ENCODE measurements around the gene NUTF2.
"Not testable (repeated sequence)": the region's sequence is repeated elsewhere in the genome, so short reads cannot be mapped to it uniquely, and the experiment has no call there.

Gene NUTF2

GRCh38 chr16:67902831-67903230 is 56.1 kb downstream of the NUTF2 start:
- Histone ChIP-seq H3K9me3 (ENCODE audit: control insufficient read depth, low read length) (no peaks in the 10 kb centered on the region), H3K36me3 (ENCODE audit: control insufficient read depth, insufficient read depth, low read length) (no peaks in the 10 kb centered on the region), H3K9ac (ENCODE audit: low read length) (no peak overlapping the region), H3K4me1 (ENCODE audit: control insufficient read depth, insufficient read depth, low read length) (peaks cover 3% of the 10 kb centered on the region), H3K4me3 (ENCODE audit: low read length) (no peak overlapping the region), H3K27me3 (ENCODE audit: control insufficient read depth, insufficient read depth, low read length) (no peaks in the 10 kb centered on the region)

DNA sequence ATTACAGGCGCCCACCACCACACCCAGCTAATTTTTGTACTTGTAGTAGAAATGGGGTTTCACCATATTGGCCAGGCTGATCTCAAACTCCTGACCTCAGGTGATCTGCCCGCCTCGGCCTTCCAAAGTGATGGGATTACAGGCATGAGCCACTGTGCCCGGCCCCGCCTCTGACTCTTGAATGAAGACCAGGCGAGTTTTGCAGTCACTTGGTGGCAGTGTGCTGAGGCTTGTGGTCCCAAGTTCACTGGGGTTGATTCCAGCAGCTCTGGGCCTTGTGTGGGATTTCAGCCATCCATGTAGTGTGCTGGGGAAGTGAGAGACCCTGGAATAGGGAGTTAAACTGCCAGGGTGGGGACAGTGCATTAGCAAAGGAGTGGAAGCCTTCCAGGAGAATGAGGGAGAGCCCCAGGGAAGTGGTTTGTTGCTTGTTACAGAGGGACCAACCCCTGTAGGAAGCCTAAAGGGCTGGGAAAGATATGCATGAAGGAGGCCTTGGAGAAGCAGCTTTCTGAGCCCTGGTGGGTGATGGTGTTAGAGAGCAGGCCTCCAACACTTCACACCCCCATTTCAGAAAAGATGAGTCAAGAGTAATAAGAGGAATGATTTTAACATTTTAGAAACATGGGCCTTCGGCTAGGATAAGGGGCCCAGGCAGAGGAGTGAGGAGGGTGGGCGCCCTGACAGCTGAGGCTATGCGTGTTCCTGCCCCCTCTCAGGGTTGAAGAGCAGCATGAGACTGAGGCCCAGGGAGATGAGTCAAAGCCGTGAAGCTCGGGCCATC is 60.9 kb downstream of the NUTF2 start:
- no peaks in the 10 kb centered on the region for H3K27me3 ChIP-seq (ENCODE audit: control insufficient read depth, insufficient read depth, low read length)
- no peak overlapping the region for H3K9ac ChIP-seq (ENCODE audit: low read length)
- H3K4me1 ChIP-seq (ENCODE audit: control insufficient read depth, insufficient read depth, low read length) = no peaks in the 10 kb centered on the region
- H3K4me3 ChIP-seq (ENCODE audit: low read length) = no peak overlapping the region
- no peaks in the 10 kb centered on the region for H3K9me3 ChIP-seq (ENCODE audit: control insufficient read depth, low read length)
- H3K36me3 ChIP-seq (ENCODE audit: control insufficient read depth, insufficient read depth, low read length) = peaks cover 6% of the 10 kb centered on the region

DNA sequence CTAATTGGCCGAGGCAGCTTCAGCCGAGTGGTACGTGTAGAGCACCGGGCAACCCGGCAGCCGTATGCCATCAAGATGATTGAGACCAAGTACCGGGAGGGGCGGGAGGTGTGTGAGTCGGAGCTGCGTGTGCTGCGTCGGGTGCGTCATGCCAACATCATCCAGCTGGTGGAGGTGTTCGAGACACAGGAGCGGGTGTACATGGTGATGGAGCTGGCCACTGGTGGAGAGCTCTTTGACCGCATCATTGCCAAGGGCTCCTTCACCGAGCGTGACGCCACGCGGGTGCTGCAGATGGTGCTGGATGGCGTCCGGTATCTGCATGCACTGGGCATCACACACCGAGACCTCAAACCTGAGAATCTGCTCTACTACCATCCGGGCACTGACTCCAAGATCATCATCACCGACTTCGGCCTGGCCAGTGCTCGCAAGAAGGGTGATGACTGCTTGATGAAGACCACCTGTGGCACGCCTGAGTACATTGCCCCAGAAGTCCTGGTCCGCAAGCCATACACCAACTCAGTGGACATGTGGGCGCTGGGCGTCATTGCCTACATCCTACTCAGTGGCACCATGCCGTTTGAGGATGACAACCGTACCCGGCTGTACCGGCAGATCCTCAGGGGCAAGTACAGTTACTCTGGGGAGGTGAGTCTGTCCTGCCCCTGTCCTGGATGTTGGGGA is 62.5 kb downstream of the NUTF2 start:
- Histone ChIP-seq H3K27me3 (ENCODE audit: control insufficient read depth, insufficient read depth, low read length) (no peaks in the 10 kb centered on the region), H3K4me1 (ENCODE audit: control insufficient read depth, insufficient read depth, low read length) (no peaks in the 10 kb centered on the region), H3K36me3 (ENCODE audit: control insufficient read depth, insufficient read depth, low read length) (peaks cover 6% of the 10 kb centered on the region), H3K9ac (ENCODE audit: low read length) (no peak overlapping the region), H3K9me3 (ENCODE audit: control insufficient read depth, low read length) (no peaks in the 10 kb centered on the region), H3K4me3 (ENCODE audit: low read length) (no peak overlapping the region)

DNA sequence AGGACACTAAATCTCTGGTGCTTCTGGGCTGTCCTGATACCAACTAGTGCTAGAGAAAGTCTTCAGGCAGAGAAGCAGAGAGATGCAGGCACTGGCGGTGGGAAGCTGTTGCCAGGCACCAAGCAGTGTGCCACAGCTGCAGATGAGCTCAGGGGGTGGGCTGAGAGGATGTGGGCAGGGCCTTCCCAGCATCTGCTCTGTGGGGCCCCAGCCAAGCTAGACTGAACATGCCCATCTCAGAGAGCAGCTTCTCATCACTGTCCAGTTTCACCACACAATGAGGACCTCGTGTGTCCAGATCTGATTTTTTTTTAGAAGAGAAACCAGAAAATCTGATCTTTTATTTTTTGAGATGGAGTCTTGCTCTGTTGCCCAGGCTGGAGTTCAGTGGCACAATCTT is 63.4 kb downstream of the NUTF2 start:
- no peaks in the 10 kb centered on the region for H3K27me3 ChIP-seq (ENCODE audit: control insufficient read depth, insufficient read depth, low read length)
- H3K4me3 ChIP-seq (ENCODE audit: low read length) = no peak overlapping the region
- H3K9ac ChIP-seq (ENCODE audit: low read length) = no peak overlapping the region
- no peaks in the 10 kb centered on the region for H3K9me3 ChIP-seq (ENCODE audit: control insufficient read depth, low read length)
- H3K4me1 ChIP-seq (ENCODE audit: control insufficient read depth, insufficient read depth, low read length) = no peaks in the 10 kb centered on the region
- peaks cover 6% of the 10 kb centered on the region for H3K36me3 ChIP-seq (ENCODE audit: control insufficient read depth, insufficient read depth, low read length)

- Histone ChIP-seq H3K27me3 (ENCODE audit: control insufficient read depth, insufficient read depth, low read length) (no peaks in the 10 kb centered on the region), H3K4me1 (ENCODE audit: control insufficient read depth, insufficient read depth, low read length) (peaks cover 20% of the 10 kb centered on the region), H3K9ac (ENCODE audit: low read length) (no peak overlapping the region), H3K9me3 (ENCODE audit: control insufficient read depth, low read length) (no peaks in the 10 kb centered on the region), H3K4me3 (ENCODE audit: low read length) (no peak overlapping the region), H3K36me3 (ENCODE audit: control insufficient read depth, insufficient read depth, low read length) (peaks cover 16% of the 10 kb centered on the region)
Observed at GRCh38 chr16:67914758-67915495, 68.2 kb downstream of the NUTF2 start.

DNA sequence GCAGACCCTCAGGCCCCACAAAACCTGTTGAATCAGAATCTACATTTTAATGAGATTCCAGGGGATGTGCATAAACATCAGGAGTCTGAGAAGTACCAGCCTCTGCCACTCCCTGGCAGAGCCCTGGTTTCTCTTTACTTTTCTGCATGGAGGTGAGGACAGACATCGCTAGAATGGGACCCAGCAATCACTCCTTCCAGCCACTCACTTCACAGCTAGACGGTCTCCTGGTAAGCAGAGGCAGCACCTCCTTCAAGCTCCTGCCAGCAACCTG is 68.7 kb downstream of the NUTF2 start:
- Histone ChIP-seq H3K36me3 (ENCODE audit: control insufficient read depth, insufficient read depth, low read length) (peaks cover 16% of the 10 kb centered on the region), H3K4me1 (ENCODE audit: control insufficient read depth, insufficient read depth, low read length) (peaks cover 20% of the 10 kb centered on the region)
- not testable (repeated sequence) for H3K27me3 ChIP-seq (ENCODE audit: control insufficient read depth, insufficient read depth, low read length); H3K9ac ChIP-seq (ENCODE audit: low read length); H3K4me3 ChIP-seq (ENCODE audit: low read length); H3K9me3 ChIP-seq (ENCODE audit: control insufficient read depth, low read length)

DNA sequence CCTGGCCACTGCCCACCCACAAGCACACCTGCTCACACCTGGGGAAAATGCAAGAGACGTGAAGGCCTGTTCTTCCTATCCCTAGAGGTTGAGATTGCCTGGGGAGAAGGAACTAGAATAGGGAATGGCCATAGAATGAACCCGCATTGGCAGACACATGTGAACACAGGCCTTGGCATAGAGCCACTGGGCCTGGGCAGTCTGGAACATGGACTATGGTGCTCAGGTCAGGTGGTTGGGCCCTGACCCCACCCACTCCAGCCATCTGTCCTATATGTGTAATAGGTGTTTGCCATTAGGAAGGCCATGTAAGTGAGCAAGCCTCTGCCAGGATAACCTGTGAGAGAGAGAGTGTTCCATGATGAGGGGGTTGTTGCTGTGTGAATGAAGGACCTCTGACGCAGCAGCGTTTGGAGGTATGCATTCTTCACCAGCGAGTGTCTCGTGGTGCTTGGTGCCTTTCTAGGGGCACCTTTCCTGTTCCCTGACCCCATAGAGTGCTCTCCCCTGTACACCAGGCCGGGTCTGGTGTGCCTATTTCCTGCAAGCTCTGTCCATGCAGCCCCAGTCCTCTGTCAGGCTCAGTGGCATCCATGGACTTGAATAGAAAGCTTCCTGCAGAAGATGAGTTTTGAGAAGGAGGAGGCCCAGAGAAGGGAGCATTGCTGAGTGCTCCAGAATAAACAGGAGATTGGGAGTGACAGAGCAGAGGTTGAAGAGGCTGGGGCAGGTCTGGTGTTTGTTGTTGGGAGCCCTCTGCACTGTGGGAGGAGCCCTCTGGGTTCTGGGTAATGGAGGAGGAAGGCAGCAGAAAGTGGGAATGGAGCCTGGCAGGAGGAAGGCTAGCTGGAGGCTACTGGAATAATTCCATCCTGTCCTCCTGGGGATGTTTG is 69.3 kb downstream of the NUTF2 start:
- Histone ChIP-seq H3K9me3 (ENCODE audit: control insufficient read depth, low read length) (no peaks in the 10 kb centered on the region), H3K9ac (ENCODE audit: low read length) (no peak overlapping the region), H3K36me3 (ENCODE audit: control insufficient read depth, insufficient read depth, low read length) (peaks cover 10% of the 10 kb centered on the region), H3K4me1 (ENCODE audit: control insufficient read depth, insufficient read depth, low read length) (peaks cover 20% of the 10 kb centered on the region), H3K27me3 (ENCODE audit: control insufficient read depth, insufficient read depth, low read length) (no peaks in the 10 kb centered on the region), H3K4me3 (ENCODE audit: low read length) (no peak overlapping the region)

GRCh38 chr16:67917140-67917851 is 70.6 kb downstream of the NUTF2 start:
- Histone ChIP-seq H3K9me3 (ENCODE audit: control insufficient read depth, low read length) (no peaks in the 10 kb centered on the region), H3K9ac (ENCODE audit: low read length) (no peak overlapping the region), H3K4me1 (ENCODE audit: control insufficient read depth, insufficient read depth, low read length) (peaks cover 20% of the 10 kb centered on the region), H3K27me3 (ENCODE audit: control insufficient read depth, insufficient read depth, low read length) (no peaks in the 10 kb centered on the region), H3K4me3 (ENCODE audit: low read length) (no peak overlapping the region), H3K36me3 (ENCODE audit: control insufficient read depth, insufficient read depth, low read length) (peaks cover 10% of the 10 kb centered on the region)

DNA sequence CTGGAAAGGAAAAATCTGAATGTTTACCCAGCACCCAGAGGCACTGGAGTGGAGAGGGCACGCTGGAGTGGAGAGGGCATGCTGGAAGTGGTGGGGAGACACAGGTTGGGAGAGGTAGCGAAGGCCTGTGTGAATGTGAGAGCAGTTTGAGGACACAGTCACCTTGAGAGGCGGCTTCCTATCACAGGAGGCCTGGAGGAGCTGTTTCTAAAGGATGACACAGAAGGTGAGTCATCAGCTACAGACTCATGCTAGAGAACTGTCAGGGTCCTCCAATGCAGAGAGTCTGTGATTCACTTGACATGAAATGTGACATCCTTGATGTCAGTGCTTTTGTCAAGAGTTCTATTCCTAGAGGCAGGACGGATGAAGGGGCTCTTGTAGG is 71.1 kb downstream of the NUTF2 start:
- Histone ChIP-seq H3K4me3 (ENCODE audit: low read length) (no peak overlapping the region), H3K27me3 (ENCODE audit: control insufficient read depth, insufficient read depth, low read length) (no peaks in the 10 kb centered on the region), H3K9ac (ENCODE audit: low read length) (no peak overlapping the region), H3K9me3 (ENCODE audit: control insufficient read depth, low read length) (no peaks in the 10 kb centered on the region), H3K36me3 (ENCODE audit: control insufficient read depth, insufficient read depth, low read length) (peaks cover 10% of the 10 kb centered on the region), H3K4me1 (ENCODE audit: control insufficient read depth, insufficient read depth, low read length) (peaks cover 20% of the 10 kb centered on the region)

DNA sequence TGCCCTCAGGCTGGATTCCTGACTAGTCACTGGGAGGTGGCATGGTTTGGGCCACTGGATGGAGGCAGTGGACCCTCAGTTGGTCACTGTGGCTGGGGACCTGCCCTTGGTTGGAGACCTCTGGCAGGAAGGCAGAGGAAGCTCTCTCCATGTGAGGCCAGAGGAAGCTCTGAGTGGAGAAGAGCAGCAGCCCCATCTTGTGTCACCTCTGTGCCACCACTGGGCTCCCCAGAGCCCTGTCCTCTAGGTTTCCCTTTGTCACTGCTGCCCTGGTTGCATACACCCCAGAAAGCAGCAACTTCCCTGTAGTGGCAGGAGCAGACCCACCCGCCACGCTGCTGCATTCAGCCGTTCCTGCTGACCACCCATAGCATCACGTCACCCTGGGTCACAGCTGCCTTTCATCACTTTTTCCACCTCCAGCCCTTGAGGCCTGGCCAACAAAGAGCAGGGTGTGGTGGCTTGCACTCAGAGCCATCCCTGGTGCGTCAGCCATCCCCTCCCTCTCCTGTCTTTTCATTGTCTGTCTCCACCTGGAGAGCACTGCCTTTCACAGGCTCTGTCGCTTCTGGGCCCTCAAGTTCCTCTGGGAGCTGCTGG is 73.0 kb downstream of the NUTF2 start:
- Histone ChIP-seq H3K36me3 (ENCODE audit: control insufficient read depth, insufficient read depth, low read length) (peaks cover 10% of the 10 kb centered on the region), H3K4me1 (ENCODE audit: control insufficient read depth, insufficient read depth, low read length) (peaks cover 20% of the 10 kb centered on the region), H3K9ac (ENCODE audit: low read length) (no peak overlapping the region)

More for the DNA sequence above, 73.0 kb downstream of the NUTF2 start:
- no peaks in the 10 kb centered on the region for H3K27me3 ChIP-seq (ENCODE audit: control insufficient read depth, insufficient read depth, low read length)
- H3K4me3 ChIP-seq (ENCODE audit: low read length) = no peak overlapping the region
- no peaks in the 10 kb centered on the region for H3K9me3 ChIP-seq (ENCODE audit: control insufficient read depth, low read length)
